Measurements from ENCODE around the gene PLD3.

DNA sequence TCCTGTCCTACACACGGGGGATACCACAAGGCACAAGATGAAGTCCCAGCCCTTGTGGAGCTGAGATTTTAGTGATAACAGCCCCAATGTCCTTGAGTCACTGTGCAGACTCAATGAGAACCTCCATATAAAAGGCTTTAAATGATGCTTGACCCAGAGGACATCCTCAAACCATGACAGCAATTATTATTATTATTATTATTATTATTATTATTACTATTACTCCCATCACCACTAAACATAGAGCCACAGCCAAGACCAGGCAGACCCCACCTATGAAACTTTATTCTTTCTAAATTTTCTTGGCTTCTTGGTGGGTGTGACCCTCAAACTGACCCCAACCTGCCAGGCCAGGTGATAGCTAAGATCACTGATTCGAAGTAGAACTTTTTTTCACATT lies 11.4 kb upstream of the PLD3 start:
- TF ChIP-seq CTCF (IDR thresholded peaks at IDR 0.05) (no peak), POLR2A (IDR thresholded peaks at IDR 0.05) (no peak)
